Effector memory CD8-positive, alpha-beta T cell (primary cell): ENCODE data around the gene INPP4A.

ENCODE experiments used
- ATAC-seq: fragments of 150-1000 bp; cut with Tn5 transposase; replicated peaks from 2 replicates; pipeline ENCODE4 v1.10.0; 2021; ENCODE audit warnings: mild to moderate bottlenecking, moderate library complexity
- DNase-seq, 3 experiments: peaks; one replicate each; pipeline ENCODE4 v3.0.0; 2021
- H3K27ac Mint-ChIP-seq, 2 donors: one replicate each; pipeline ENCODE4 v1.8.0; 2022; ENCODE audit warnings: mild to moderate bottlenecking in 2 of 2, mixed read lengths in 2 of 2, moderate library complexity in 2 of 2
- H3K27me3 Mint-ChIP-seq, 2 donors: one replicate each; pipeline ENCODE4 v1.8.0; 2022; ENCODE audit warnings: mixed read lengths in 2 of 2
- H3K36me3 Mint-ChIP-seq: one replicate; pipeline ENCODE4 v1.8.0; 2022; ENCODE audit warnings: mild to moderate bottlenecking, moderate library complexity, mixed read lengths; ENCODE audit not compliant: insufficient read depth
- H3K4me1 Mint-ChIP-seq, 2 donors: one replicate each; pipeline ENCODE4 v1.8.0; 2022; ENCODE audit warnings: low read depth in 2 of 2, mixed read lengths in 2 of 2
- H3K4me3 Mint-ChIP-seq, 2 donors: one replicate each; pipeline ENCODE4 v1.8.0; 2022; ENCODE audit warnings: mild to moderate bottlenecking in 2 of 2, mixed read lengths in 2 of 2, moderate library complexity in 2 of 2
- H3K9me3 Mint-ChIP-seq, 2 donors: one replicate each; pipeline ENCODE4 v1.8.0; 2022; ENCODE audit warnings: mixed read lengths in 2 of 2

Gene INPP4A

GRCh38 chr2:98615481-98615880 is 170.8 kb downstream of the INPP4A start:
- ATAC-seq (no peak), DNase-seq (no peak)
- Mint-ChIP-seq H3K4me1 (peaks cover 40 to 60% of the 10 kb centered on the region in 2 donors), H3K36me3 (peaks cover 58% of the 10 kb centered on the region), H3K9me3 (no peaks in the 10 kb centered on the region), H3K27ac (peak overlapping the region in 1 of 2 donors; percentile 41), H3K4me3 (no peak overlapping the region), H3K27me3 (no peaks in the 10 kb centered on the region)

GRCh38 chr2:98617149-98617548 is 172.5 kb downstream of the INPP4A start:
- Mint-ChIP-seq H3K4me3 (no peak overlapping the region), H3K27ac (peak overlapping the region; percentile 41 to 57), H3K36me3 (peaks cover 60% of the 10 kb centered on the region), H3K9me3 (no peaks in the 10 kb centered on the region), H3K27me3 (no peaks in the 10 kb centered on the region), H3K4me1 (peaks cover 33 to 54% of the 10 kb centered on the region in 2 donors)
- DNase-seq (no peak), ATAC-seq (no peak)

GRCh38 chr2:98623657-98624056 is 179.0 kb downstream of the INPP4A start:
- ATAC-seq (no peak), DNase-seq (no peak)
- Mint-ChIP-seq H3K9me3 (no peaks in the 10 kb centered on the region), H3K4me1 (peaks cover 8 to 30% of the 10 kb centered on the region in 2 donors), H3K4me3 (no peak overlapping the region), H3K36me3 (peaks cover 65% of the 10 kb centered on the region), H3K27ac (peak overlapping the region in 1 of 2 donors; percentile 94), H3K27me3 (no peaks in the 10 kb centered on the region)

GRCh38 chr2:98632351-98632750 is 187.7 kb downstream of the INPP4A start:
- Mint-ChIP-seq H3K9me3 (no peaks in the 10 kb centered on the region), H3K27ac (peak overlapping the region; percentile 96 to 99), H3K27me3 (no peaks in the 10 kb centered on the region), H3K36me3 (peaks cover 78% of the 10 kb centered on the region), H3K4me1 (peaks cover 24 to 36% of the 10 kb centered on the region in 2 donors), H3K4me3 (no peak overlapping the region)
- ATAC-seq (no peak), DNase-seq (no peak)

GRCh38 chr2:98634406-98635092 is 189.9 kb downstream of the INPP4A start:
- no peaks in the 10 kb centered on the region for H3K9me3 Mint-ChIP-seq
- peak overlapping the region; percentile 43 to 76 for H3K4me3 Mint-ChIP-seq
- DNase-seq (peak; percentile 50 to 61 (median 55)), ATAC-seq (peak; percentile 44)
- no peaks in the 10 kb centered on the region for H3K27me3 Mint-ChIP-seq
- peaks cover 85% of the 10 kb centered on the region for H3K36me3 Mint-ChIP-seq
- peak overlapping the region; percentile 96 to 99 for H3K27ac Mint-ChIP-seq
- peaks cover 29 to 30% of the 10 kb centered on the region in 2 donors for H3K4me1 Mint-ChIP-seq

GRCh38 chr2:98637401-98638147 is 192.9 kb downstream of the INPP4A start:
- H3K27me3 Mint-ChIP-seq: no peaks in the 10 kb centered on the region
- peaks cover 90% of the 10 kb centered on the region for H3K36me3 Mint-ChIP-seq
- peak overlapping the region; percentile 91 to 96 for H3K27ac Mint-ChIP-seq
- H3K9me3 Mint-ChIP-seq: no peaks in the 10 kb centered on the region
- ATAC-seq (peak; percentile 89), DNase-seq (peak; percentile 62 to 66 (median 66))
- peaks cover 29 to 32% of the 10 kb centered on the region in 2 donors for H3K4me1 Mint-ChIP-seq
- H3K4me3 Mint-ChIP-seq: peak overlapping the region; percentile 31 to 72

GRCh38 chr2:98643496-98644100 is 198.9 kb downstream of the INPP4A start:
- ATAC-seq (no peak), DNase-seq (no peak)
- H3K4me3 Mint-ChIP-seq: no peak overlapping the region
- peaks cover 92% of the 10 kb centered on the region for H3K36me3 Mint-ChIP-seq
- peak overlapping the region; percentile 29 to 35 for H3K27ac Mint-ChIP-seq
- no peaks in the 10 kb centered on the region for H3K9me3 Mint-ChIP-seq
- H3K27me3 Mint-ChIP-seq: no peaks in the 10 kb centered on the region
- peaks cover 9 to 14% of the 10 kb centered on the region in 2 donors for H3K4me1 Mint-ChIP-seq
